H1 (cell line): Measurements from ENCODE around the gene TADA3. TPM values are rescaled to one million over a fixed set of nuclear protein-coding genes. Genes with fewer than 3 reads are reported as not detected.

ENCODE experiments used
- CTCF ChIA-PET: fragments of 300-600 bp; sonication (Branson Sonifier 250); formaldehyde crosslinking; loops from one replicate; lab custom pipeline; 2021; ENCODE audit not compliant: partially characterized antibody; lab: Charles Lee
- POLR2A ChIA-PET: fragments of 300-600 bp; sonication (Branson Sonifier 250); formaldehyde crosslinking; loops from one replicate; lab custom pipeline; 2021; ENCODE audit warnings: inconsistent platforms; ENCODE audit not compliant: partially characterized antibody; lab: Charles Lee
- DNase-seq, 2 experiments: peaks; one replicate each; pipeline versions ENCODE4 v3.0.0 to v3.0.0-alpha.2; 2010 to 2022; ENCODE audit warnings: low spot score in 2 of 2, low read depth in 1 of 2, mixed read lengths in 1 of 2
- FAIRE-seq: peaks from 2 replicates; lab custom pipeline; 2011; peaks lifted over from hg19 to GRCh38; lab: Jason Lieb, UNC
- H2AFZ ChIP-seq: 2 replicates; pipeline ENCODE4 v1.8.1; 2012; ENCODE audit warnings: low read length, inconsistent platforms
- H2AK5ac ChIP-seq: 2 replicates; pipeline ENCODE4 v1.6.1; 2013; ENCODE audit warnings: low read depth, low read length
- H2BK120ac ChIP-seq: replicated peaks from 2 replicates; pipeline ENCODE3; 2013; ENCODE audit warnings: low read depth, low read length, inconsistent platforms
- H2BK12ac ChIP-seq: 2 replicates; pipeline ENCODE4 v1.6.1; 2013; ENCODE audit warnings: low read depth, low read length
- H2BK15ac ChIP-seq: 2 replicates; pipeline ENCODE4 v1.6.1; 2013; ENCODE audit warnings: low read length
- H2BK20ac ChIP-seq: 2 replicates; pipeline ENCODE4 v1.6.1; 2013; ENCODE audit warnings: low read length
- H2BK5ac ChIP-seq: 2 replicates; pipeline ENCODE4 v1.6.1; 2013; ENCODE audit warnings: low read depth, low read length
- H3K14ac ChIP-seq: 2 replicates; pipeline ENCODE4 v1.6.1; 2013; ENCODE audit warnings: inconsistent platforms; ENCODE audit not compliant: insufficient read length
- H3K18ac ChIP-seq: 2 replicates; pipeline ENCODE4 v1.6.1; 2013; ENCODE audit warnings: low read length; ENCODE audit errors: extremely low read depth
- H3K23ac ChIP-seq: 2 replicates; pipeline ENCODE4 v1.6.1; 2013; ENCODE audit warnings: inconsistent platforms; ENCODE audit not compliant: insufficient read length
- H3K23me2 ChIP-seq: 2 replicates; pipeline ENCODE4 v1.6.1; 2013; ENCODE audit warnings: low read depth, low read length
- H3K27ac ChIP-seq: 2 replicates; pipeline ENCODE4 v1.6.1; 2011; ENCODE audit warnings: low read depth, low read length, inconsistent platforms
- H3K27me3 ChIP-seq, 4 experiments: replicated peaks in 1 of 4; 1 replicate in 1 of 4; 2 replicates in 3 of 4; pipeline versions ENCODE4 v1.6.1 to v1.8.1; 2011 to 2013; ENCODE audit warnings: low read length in 3 of 4, mild to moderate bottlenecking in 3 of 4, inconsistent platforms in 2 of 4, mixed read lengths in 2 of 4, moderate library complexity in 1 of 4; ENCODE audit not compliant: control insufficient read depth in 3 of 4, insufficient read depth in 3 of 4; ENCODE audit errors: extremely low read depth in 1 of 4
- H3K36me3 ChIP-seq, 4 experiments: 2 replicates each; pipeline versions ENCODE4 v1.6.1 to v1.8.1; 2011 to 2013; ENCODE audit warnings: mild to moderate bottlenecking in 4 of 4, low read length in 3 of 4, moderate library complexity in 2 of 4, control low read depth in 1 of 4, inconsistent platforms in 1 of 4; ENCODE audit not compliant: insufficient read depth in 4 of 4, control insufficient read depth in 2 of 4
- H3K4ac ChIP-seq: replicated peaks from 2 replicates; pipeline ENCODE3; 2013; ENCODE audit warnings: low read length, low read depth, mixed read lengths, inconsistent platforms; ENCODE audit not compliant: insufficient read length
- H3K4me1 ChIP-seq, 4 experiments: replicated peaks in 1 of 4; 1 replicate in 1 of 4; 2 replicates in 3 of 4; pipeline versions ENCODE4 v1.6.1 to v1.8.1; 2011 to 2013; ENCODE audit warnings: low read length in 3 of 4, inconsistent platforms in 2 of 4, mixed read lengths in 1 of 4; ENCODE audit not compliant: insufficient read depth in 4 of 4, control insufficient read depth in 3 of 4
- H3K4me2 ChIP-seq, 2 experiments: 2 replicates each; pipeline versions ENCODE4 v1.6.1 to v1.8.1; 2011 to 2013; ENCODE audit warnings: low read depth in 2 of 2, low read length in 2 of 2, control low read depth in 1 of 2, inconsistent platforms in 1 of 2, mild to moderate bottlenecking in 1 of 2; ENCODE audit not compliant: insufficient read depth in 1 of 2
- H3K4me3 ChIP-seq, 4 experiments: fragments of 200-600, 300-600 bp in 1 of 4; sonication (generic), shearing (Covaris generic), sonication (Bioruptor Twin) in 1 of 4; 2 replicates each; pipeline versions ENCODE4 v1.5.1 to v1.8.1; 2011 to 2016; ENCODE audit warnings: low read length in 4 of 4, low read depth in 3 of 4, control low read depth in 2 of 4, inconsistent platforms in 2 of 4, mild to moderate bottlenecking in 2 of 4, mixed read lengths in 1 of 4, moderate library complexity in 1 of 4; ENCODE audit not compliant: insufficient read depth in 2 of 4; ENCODE audit errors: extremely low read depth in 1 of 4
- H3K56ac ChIP-seq: replicated peaks from 2 replicates; pipeline ENCODE3; 2013; ENCODE audit warnings: low read depth, mild to moderate bottlenecking, mixed read lengths, low read length, inconsistent platforms; ENCODE audit not compliant: insufficient read length
- H3K79me1 ChIP-seq: 2 replicates; pipeline ENCODE4 v1.6.1; 2013; ENCODE audit warnings: low read depth, low read length, control low read depth
- H3K79me2 ChIP-seq, 2 experiments: 2 replicates each; pipeline versions ENCODE4 v1.6.1 to v1.8.1; 2012 to 2013; ENCODE audit warnings: low read length in 2 of 2, mild to moderate bottlenecking in 2 of 2, inconsistent platforms in 1 of 2; ENCODE audit not compliant: insufficient read depth in 2 of 2, control insufficient read depth in 1 of 2
- H3K9ac ChIP-seq, 4 experiments: replicated peaks in 1 of 4; 1 replicate in 1 of 4; 2 replicates in 3 of 4; pipeline versions ENCODE4 v1.6.1 to v1.8.1; 2011 to 2013; ENCODE audit warnings: low read depth in 3 of 4, low read length in 3 of 4, control low read depth in 2 of 4, mild to moderate bottlenecking in 2 of 4, moderate library complexity in 2 of 4, inconsistent platforms in 1 of 4; ENCODE audit errors: extremely low read depth in 1 of 4
- H3K9me3 ChIP-seq, 2 experiments: 2 replicates each; pipeline versions ENCODE4 v1.6.1 to v1.8.1; 2012 to 2013; ENCODE audit warnings: mild to moderate bottlenecking in 2 of 2, moderate library complexity in 2 of 2, control low read depth in 1 of 2, inconsistent platforms in 1 of 2, low read depth in 1 of 2, low read length in 1 of 2, mixed read lengths in 1 of 2; ENCODE audit not compliant: insufficient read depth in 2 of 2
- H4K20me1 ChIP-seq, 2 experiments: replicated peaks in 1 of 2; 2 replicates each; pipeline versions ENCODE3 to v1.8.1; 2011 to 2013; ENCODE audit warnings: inconsistent platforms in 2 of 2, low read length in 2 of 2, mild to moderate bottlenecking in 1 of 2; ENCODE audit not compliant: insufficient read depth in 2 of 2, control insufficient read depth in 1 of 2
- H4K5ac ChIP-seq: 2 replicates; pipeline ENCODE4 v1.6.1; 2013; ENCODE audit warnings: low read length, low read depth, mixed read lengths, inconsistent platforms; ENCODE audit not compliant: insufficient read length
- H4K8ac ChIP-seq: 2 replicates; pipeline ENCODE4 v1.8.0; 2013; ENCODE audit warnings: mild to moderate bottlenecking, moderate library complexity, low read length, inconsistent platforms; ENCODE audit not compliant: insufficient read depth; ENCODE audit errors: extremely low read depth
- H4K91ac ChIP-seq: replicated peaks from 2 replicates; pipeline ENCODE3; 2013; ENCODE audit warnings: low read length, mixed read lengths, inconsistent platforms; ENCODE audit not compliant: insufficient read length
- CBX5 ChIP-seq: fragments of 300-800, 300-1000 bp; sonication (generic); IDR thresholded peaks from 2 replicates; pipeline ENCODE4 v1.7.1; 2016; ENCODE audit warnings: antibody characterized with exemption, low read length, low read depth
- JUN ChIP-seq: IDR thresholded peaks from 2 replicates; pipeline ENCODE4 v1.6.1; 2011; ENCODE audit warnings: low read depth, mild to moderate bottlenecking, improper control_type of control experiment, low read length
- PHF8 ChIP-seq: fragments of 200-600 bp; sonication (generic); conservative IDR thresholded peaks from 2 replicates; pipeline ENCODE4 v1.7.1; 2012; ENCODE audit warnings: low read depth, mild to moderate bottlenecking, inconsistent platforms, low read length, moderate library complexity
- POLR2A ChIP-seq, 2 experiments: IDR thresholded peaks; 1 replicate in 1 of 2; 2 replicates in 1 of 2; pipeline ENCODE4 v1.6.1; 2011; ENCODE audit warnings: low read depth in 2 of 2, low read length in 2 of 2, mild to moderate bottlenecking in 2 of 2; ENCODE audit errors: control extremely low read depth in 1 of 2
- SRF ChIP-seq: IDR thresholded peaks from 2 replicates; pipeline ENCODE4 v1.6.1; 2011; ENCODE audit warnings: mild to moderate bottlenecking, low read depth, low read length, moderate library complexity
- WGBS, 2 experiments: shearing (Covaris generic) in 1 of 2; methylation state at CpG; one replicate each; pipeline versions ENCODE4 v1.1.6 to v1.1.7; 2013 to 2015; ENCODE audit warnings: low lambda C conversion rate in 2 of 2, mixed read lengths in 2 of 2, inconsistent platforms in 1 of 2, low coverage in 1 of 2, missing lambda C conversion rate in 1 of 2; ENCODE audit not compliant: insufficient replicate concordance in 2 of 2, insufficient coverage in 1 of 2, insufficient read length in 1 of 2; ENCODE audit errors: extremely low coverage in 1 of 2, missing lambda C conversion rate in 1 of 2; 5-methylcytosine and 5-hydroxymethylcytosine counted together
- polyA plus RNA-seq, 7 experiments: library from polyadenylated mRNA; depleted of rRNA in 3 of 7; stranded (reverse) in 5 of 7; unstranded in 2 of 7; fragments of >200 nt in 5 of 7; fragments of 200-250 nt in 2 of 7; gene quantifications; 1 replicate in 5 of 7; 2 replicates in 1 of 7; 4 replicates in 1 of 7; pipeline versions ENCODE4 v1.2.1 to v1.2.3, GENCODE V29; 2011 to 2013; ENCODE audit warnings: missing spikeins in 2 of 7, mixed read lengths in 2 of 7
- total RNA-seq: library from RNA; stranded (reverse); fragmentation: NEBNext Ultra II Directional; extraction: Animal tissue kit (Norgen Biotek cat#: 25700); gene quantifications from 2 replicates; pipeline ENCODE4 v1.2.1, GENCODE V29; 2021

Gene TADA3
- total and polyA plus RNA-seq, 2 of the 8 experiments (the other 6 are each of a cell fraction or from before 2014, with no cell fraction given) = 43.4 to 50.3 TPM

- no peak overlapping the region for H2BK12ac ChIP-seq
- H4K91ac ChIP-seq = no peak overlapping the region
- peaks cover 2% of the 10 kb centered on the region; the same call in 1 of the 2 replicates for H3K23me2 ChIP-seq
- H3K9ac ChIP-seq = peak overlapping the region in 3 of 4 experiments; percentile 20 to 29 (median 23); a peak in 2 of 7 replicates
- no peak overlapping the region for H3K4ac ChIP-seq
- H3K4me2 ChIP-seq = peak overlapping the region; percentile 56 to 84
- H3K56ac ChIP-seq = no peak overlapping the region
- H2AK5ac ChIP-seq = no peak overlapping the region
- 81% methylated on average over 4 of the region's 4 CpGs; no CpG with 5 or more reads in 1 of the 2 experiments for WGBS, 2 experiments
- no peak overlapping the region for H3K23ac ChIP-seq
- DNase-seq = no peak
- peaks cover 0 to 9% (median 2%) of the 10 kb centered on the region in 4 experiments; a peak in 3 of 7 replicates for H3K4me1 ChIP-seq
- no peaks in the 10 kb centered on the region for H3K9me3 ChIP-seq
- no peak overlapping the region for H2AFZ ChIP-seq
- FAIRE-seq = no peak
- CTCF ChIA-PET = interaction anchor here (1.0 to 4.9 kb wide), 7 partner anchors 9 to 173 kb away, joined by 3 to 30 read pairs (median 8); no protein-coding TSS in a partner anchor
- no peak overlapping the region for H2BK120ac ChIP-seq
- peak overlapping the region; percentile 50 to 72 (median 58); a peak in 7 of 8 replicates for H3K4me3 ChIP-seq
- no peak overlapping the region for H3K14ac ChIP-seq
- POLR2A ChIA-PET = interaction anchor here (0.5 to 7.8 kb wide), 16 partner anchors 9 to 137 kb away, joined by 3 to 71 read pairs (median 4); partner anchors contain the start of genes ARPC4, CAMK1, OGG1 and RPUSD3
- H2BK5ac ChIP-seq = no peak overlapping the region
- peaks cover 3 to 8% of the 10 kb centered on the region in 2 experiments for H4K20me1 ChIP-seq
- TF ChIP-seq CBX5 = no peak
- 0 out of 3 replicates have a peak, but pooled peaks of 1 of the 2 experiments have one; percentile 7 for TF ChIP-seq POLR2A (IDR thresholded peaks at IDR 0.05; ENCODE audit: control extremely low read depth in 1 of 2, low read depth in 2 of 2, low read length in 2 of 2)
- no peak for TF ChIP-seq PHF8
- TF ChIP-seq SRF = no peak
- no peak for TF ChIP-seq JUN
- H3K79me1 ChIP-seq = no peaks in the 10 kb centered on the region
- H4K8ac ChIP-seq = no peak overlapping the region
- H3K79me2 ChIP-seq = no peaks in the 10 kb centered on the region
- H3K27ac ChIP-seq = peak overlapping the region; percentile 3; the same call in 1 of the 2 replicates
- H3K27me3 ChIP-seq = peaks cover 0 to 11% (median 9%) of the 10 kb centered on the region in 4 experiments; a peak in 5 of 7 replicates
- H4K5ac ChIP-seq = no peak overlapping the region
- peak overlapping the region; percentile 1; the same call in 1 of the 2 replicates for H3K18ac ChIP-seq
- H2BK15ac ChIP-seq = no peak overlapping the region
- no peak overlapping the region for H2BK20ac ChIP-seq
- peaks cover 11 to 22% (median 17%) of the 10 kb centered on the region in 4 experiments; a peak in 7 of 8 replicates for H3K36me3 ChIP-seq
Measured at GRCh38 chr3:9809239-9809614, 17.0 kb upstream of the TADA3 start.
